Suprapubic skin (tissue), 3 donors: ENCODE measurements around the gene FARS2.

ENCODE experiments used
- POLR2A ChIP-seq, 2 donors: fragments of 450-650 bp; IDR thresholded peaks; one replicate each; pipeline ENCODE4 v1.6.1; 2017; ENCODE audit warnings: antibody characterized with exemption in 2 of 2, mild to moderate bottlenecking in 2 of 2, moderate library complexity in 2 of 2
- TF ChIP-seq, protein P1 (sequence below), 2 donors: fragments of 200-600 bp in 1 of 2; fragments of 450-650 bp in 1 of 2; sonication (generic) in 1 of 2; IDR thresholded peaks; one replicate each; pipeline ENCODE4 v1.5.1; 2016 to 2019; ENCODE audit warnings: antibody characterized with exemption in 2 of 2, mild to moderate bottlenecking in 1 of 2, moderate library complexity in 1 of 2

DNA sequence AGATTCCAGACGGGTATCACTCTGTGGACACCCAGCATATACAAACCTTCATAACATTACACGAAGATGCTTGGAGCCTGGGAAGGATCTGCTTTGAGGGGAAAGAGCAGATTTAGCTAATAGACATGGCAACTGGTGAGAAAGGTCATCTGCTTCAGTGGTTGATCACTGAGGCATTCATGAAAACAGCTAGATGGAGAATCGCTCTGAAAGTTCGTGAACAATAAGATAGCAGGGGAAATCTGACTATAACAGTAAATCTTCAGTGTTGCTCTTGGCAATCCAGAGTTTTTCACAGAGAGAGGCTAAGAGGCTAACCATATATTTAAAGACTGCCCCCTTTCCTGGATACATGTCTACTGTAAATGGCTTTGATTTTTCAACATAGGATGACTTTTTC is 245.3 kb downstream of the FARS2 start:
- TF ChIP-seq POLR2A (IDR thresholded peaks at IDR 0.05) = no peak
- TF ChIP-seq, protein P1, sequence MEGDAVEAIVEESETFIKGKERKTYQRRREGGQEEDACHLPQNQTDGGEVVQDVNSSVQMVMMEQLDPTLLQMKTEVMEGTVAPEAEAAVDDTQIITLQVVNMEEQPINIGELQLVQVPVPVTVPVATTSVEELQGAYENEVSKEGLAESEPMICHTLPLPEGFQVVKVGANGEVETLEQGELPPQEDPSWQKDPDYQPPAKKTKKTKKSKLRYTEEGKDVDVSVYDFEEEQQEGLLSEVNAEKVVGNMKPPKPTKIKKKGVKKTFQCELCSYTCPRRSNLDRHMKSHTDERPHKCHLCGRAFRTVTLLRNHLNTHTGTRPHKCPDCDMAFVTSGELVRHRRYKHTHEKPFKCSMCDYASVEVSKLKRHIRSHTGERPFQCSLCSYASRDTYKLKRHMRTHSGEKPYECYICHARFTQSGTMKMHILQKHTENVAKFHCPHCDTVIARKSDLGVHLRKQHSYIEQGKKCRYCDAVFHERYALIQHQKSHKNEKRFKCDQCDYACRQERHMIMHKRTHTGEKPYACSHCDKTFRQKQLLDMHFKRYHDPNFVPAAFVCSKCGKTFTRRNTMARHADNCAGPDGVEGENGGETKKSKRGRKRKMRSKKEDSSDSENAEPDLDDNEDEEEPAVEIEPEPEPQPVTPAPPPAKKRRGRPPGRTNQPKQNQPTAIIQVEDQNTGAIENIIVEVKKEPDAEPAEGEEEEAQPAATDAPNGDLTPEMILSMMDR (IDR thresholded peaks at IDR 0.05) = no peak
